Suprapubic skin (tissue), 4 donors: ENCODE data around the gene DHX34.

Experiments used
- CTCF ChIP-seq, 2 donors: fragments of 200-600 bp in 1 of 2; fragments of 450-650 bp in 1 of 2; sonication (generic) in 1 of 2; IDR thresholded peaks; one replicate each; pipeline ENCODE4 v1.5.1; 2016 to 2019; ENCODE audit warnings: antibody characterized with exemption in 2 of 2, mild to moderate bottlenecking in 1 of 2, moderate library complexity in 1 of 2
- EP300 ChIP-seq: sonication (generic); formaldehyde crosslinking; IDR thresholded peaks from one replicate; pipeline ENCODE4 v1.6.1; 2017; ENCODE audit warnings: antibody characterized with exemption
- POLR2A ChIP-seq, 2 donors: fragments of 450-650 bp; IDR thresholded peaks; one replicate each; pipeline ENCODE4 v1.6.1; 2017; ENCODE audit warnings: antibody characterized with exemption in 2 of 2, mild to moderate bottlenecking in 2 of 2, moderate library complexity in 2 of 2
- POLR2AphosphoS5 ChIP-seq, 3 donors: sonication (generic); formaldehyde crosslinking; IDR thresholded peaks; one replicate each; pipeline ENCODE4 v1.6.1; 2017; ENCODE audit warnings: antibody characterized with exemption in 3 of 3

- TF ChIP-seq POLR2A (IDR thresholded peaks at IDR 0.05) (no peak), CTCF (IDR thresholded peaks at IDR 0.05) (no peak), POLR2AphosphoS5 (IDR thresholded peaks at IDR 0.05) (no peak), EP300 (no peak)
These were observed 9.8 kb upstream of the DHX34 start for GRCh38 chr19:47339196-47339880.
